ENCODE measurements around the gene MYO7A. TPM values are rescaled to one million over a fixed set of nuclear protein-coding genes. Genes with fewer than 3 reads are reported as not detected.

The MYO7A gene
- polyA plus RNA-seq, 1 donor (not counting 4 experiments of a cell fraction or from before 2014, with no cell fraction given), result 0.75 TPM

- dilution Hi-C loops (cut with MboI; ENCODE audit: extremely low pct_ligation_motif_present, low sequenced_read_pairs), result no loop called here
- H3K9ac ChIP-seq (ENCODE audit: control insufficient read depth, extremely low read depth, insufficient read depth, low read length), result no peak overlapping the region
Measured at GRCh38 chr11:77173494-77173893, 45.4 kb downstream of the MYO7A start.

GRCh38 chr11:77174559-77174958 lies 46.5 kb downstream of the MYO7A start:
- Histone ChIP-seq H3K27ac (ENCODE audit: control insufficient read depth, insufficient read depth, low read length) (no peak overlapping the region), H3K4me3 (ENCODE audit: control insufficient read depth in 2 of 3, extremely low read depth in 1 of 3, insufficient read depth in 2 of 3, low read depth in 1 of 3, low read length in 3 of 3) (no peak overlapping the region), H2AFZ (ENCODE audit: control insufficient read depth, low read length) (no peak overlapping the region), H4K20me1 (ENCODE audit: control insufficient read depth, extremely low read depth, insufficient read depth, low read length) (no peaks in the 10 kb centered on the region), H3K79me2 (ENCODE audit: control insufficient read depth, insufficient read depth, low read length) (no peaks in the 10 kb centered on the region), H3K4me1 (ENCODE audit: control insufficient read depth, extremely low read depth, insufficient read depth, low read length) (no peaks in the 10 kb centered on the region), H3K4me2 (ENCODE audit: control insufficient read depth, extremely low read depth, insufficient read depth, low read depth, low read length) (no peak overlapping the region), H3K9me1 (ENCODE audit: control insufficient read depth, extremely low read depth, insufficient read depth, low read length) (no peaks in the 10 kb centered on the region), H3K9ac (ENCODE audit: control insufficient read depth, extremely low read depth, insufficient read depth, low read length) (no peak overlapping the region), H3K27me3 (ENCODE audit: control insufficient read depth, extremely low read depth, insufficient read depth, low read length) (no peaks in the 10 kb centered on the region), H3K36me3 (ENCODE audit: control insufficient read depth in 2 of 2, extremely low read depth in 1 of 2, insufficient read depth in 2 of 2, low read length in 2 of 2) (no peaks in the 10 kb centered on the region), H3K9me3 (ENCODE audit: control insufficient read depth, low read depth, low read length) (no peaks in the 10 kb centered on the region)
- FAIRE-seq, result no peak
- TF ChIP-seq EZH2 (IDR thresholded peaks at IDR 0.05; ENCODE audit: low read length), result no peak
- TF ChIP-seq CTCF (optimal IDR thresholded peaks at IDR 0.05 in 1 of 3, IDR thresholded peaks at IDR 0.05 in 1 of 3, conservative IDR thresholded peaks at IDR 0.05 in 1 of 3; ENCODE audit: extremely low read depth in 1 of 3, insufficient read depth in 2 of 3, low read length in 3 of 3), result no peak
- dilution Hi-C loops (cut with MboI; ENCODE audit: extremely low pct_ligation_motif_present, low sequenced_read_pairs), result no loop called here
- no peak for DNase-seq (ENCODE audit: low read depth, low spot score)

More at GRCh38 chr11:77173494-77173893, 45.4 kb downstream of the MYO7A start:
- no peak overlapping the region for H3K4me2 ChIP-seq (ENCODE audit: control insufficient read depth, extremely low read depth, insufficient read depth, low read depth, low read length)
- H2AFZ ChIP-seq (ENCODE audit: control insufficient read depth, low read length), result no peak overlapping the region
- FAIRE-seq (no peak), DNase-seq (ENCODE audit: low read depth, low spot score) (no peak)
- no peaks in the 10 kb centered on the region for H3K27me3 ChIP-seq (ENCODE audit: control insufficient read depth, extremely low read depth, insufficient read depth, low read length)
- no peaks in the 10 kb centered on the region for H3K79me2 ChIP-seq (ENCODE audit: control insufficient read depth, insufficient read depth, low read length)
- H3K4me3 ChIP-seq (ENCODE audit: control insufficient read depth in 2 of 3, extremely low read depth in 1 of 3, insufficient read depth in 2 of 3, low read depth in 1 of 3, low read length in 3 of 3), result no peak overlapping the region
- no peak overlapping the region for H3K27ac ChIP-seq (ENCODE audit: control insufficient read depth, insufficient read depth, low read length)
- TF ChIP-seq CTCF (optimal IDR thresholded peaks at IDR 0.05 in 1 of 3, IDR thresholded peaks at IDR 0.05 in 1 of 3, conservative IDR thresholded peaks at IDR 0.05 in 1 of 3; ENCODE audit: extremely low read depth in 1 of 3, insufficient read depth in 2 of 3, low read length in 3 of 3) (no peak), EZH2 (IDR thresholded peaks at IDR 0.05; ENCODE audit: low read length) (no peak)
- no peaks in the 10 kb centered on the region for H3K36me3 ChIP-seq (ENCODE audit: control insufficient read depth in 2 of 2, extremely low read depth in 1 of 2, insufficient read depth in 2 of 2, low read length in 2 of 2)
- H3K9me3 ChIP-seq (ENCODE audit: control insufficient read depth, low read depth, low read length), result no peaks in the 10 kb centered on the region
- H3K4me1 ChIP-seq (ENCODE audit: control insufficient read depth, extremely low read depth, insufficient read depth, low read length), result no peaks in the 10 kb centered on the region
- H4K20me1 ChIP-seq (ENCODE audit: control insufficient read depth, extremely low read depth, insufficient read depth, low read length), result no peaks in the 10 kb centered on the region
- no peaks in the 10 kb centered on the region for H3K9me1 ChIP-seq (ENCODE audit: control insufficient read depth, extremely low read depth, insufficient read depth, low read length)

All from keratinocyte (primary cell).